ENCODE measurements around the gene ARMC12. TPM values are rescaled to one million over a fixed set of nuclear protein-coding genes. Genes with fewer than 3 reads are reported as not detected.

ARMC12 gene
- polyA plus RNA-seq, 6 donors from 2014 or later, result 0.30 to 2.2 (median 0.77) TPM; not detected in 2

- Mint-ChIP-seq H3K27ac (no peak overlapping the region), H3K4me1 (no peaks in the 10 kb centered on the region), H3K36me3 (no peaks in the 10 kb centered on the region), H3K4me3 (no peak overlapping the region), H3K9me3 (no peaks in the 10 kb centered on the region), H3K27me3 (peaks cover 18 to 24% (median 20%) of the 10 kb centered on the region in 3 donors)
- DNase-seq, result no peak
- ATAC-seq (ENCODE audit: low read depth in 2 of 2), result no peak
Observed at GRCh38 chr6:35795453-35796071, 58.7 kb downstream of the ARMC12 start.

DNA sequence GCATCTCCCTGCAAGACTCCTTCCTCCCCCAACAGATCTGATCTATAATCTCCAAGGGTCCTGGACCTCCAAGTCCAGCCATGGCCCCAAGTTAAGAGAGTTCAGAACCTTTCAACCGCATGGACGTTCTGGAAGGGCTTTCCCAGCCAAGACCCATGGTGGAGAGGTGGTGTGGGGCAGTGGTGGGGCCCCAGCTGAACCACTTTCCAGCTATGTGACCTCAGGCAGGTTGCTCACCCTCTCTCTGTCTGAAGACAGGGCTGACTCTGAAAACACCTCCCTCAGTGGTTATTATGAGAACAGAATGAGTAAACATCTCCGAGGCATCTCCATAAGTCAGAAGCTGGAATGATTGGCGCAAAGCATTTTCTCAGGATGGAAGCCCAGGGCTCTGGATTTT, 59.4 kb downstream of the ARMC12 start:
- Mint-ChIP-seq H3K4me1 (no peaks in the 10 kb centered on the region), H3K27ac (no peak overlapping the region), H3K36me3 (no peaks in the 10 kb centered on the region), H3K9me3 (no peaks in the 10 kb centered on the region), H3K4me3 (no peak overlapping the region), H3K27me3 (peaks cover 18 to 22% (median 19%) of the 10 kb centered on the region in 3 donors)
- no peak for DNase-seq
- no peak for ATAC-seq (ENCODE audit: low read depth in 2 of 2)

DNA sequence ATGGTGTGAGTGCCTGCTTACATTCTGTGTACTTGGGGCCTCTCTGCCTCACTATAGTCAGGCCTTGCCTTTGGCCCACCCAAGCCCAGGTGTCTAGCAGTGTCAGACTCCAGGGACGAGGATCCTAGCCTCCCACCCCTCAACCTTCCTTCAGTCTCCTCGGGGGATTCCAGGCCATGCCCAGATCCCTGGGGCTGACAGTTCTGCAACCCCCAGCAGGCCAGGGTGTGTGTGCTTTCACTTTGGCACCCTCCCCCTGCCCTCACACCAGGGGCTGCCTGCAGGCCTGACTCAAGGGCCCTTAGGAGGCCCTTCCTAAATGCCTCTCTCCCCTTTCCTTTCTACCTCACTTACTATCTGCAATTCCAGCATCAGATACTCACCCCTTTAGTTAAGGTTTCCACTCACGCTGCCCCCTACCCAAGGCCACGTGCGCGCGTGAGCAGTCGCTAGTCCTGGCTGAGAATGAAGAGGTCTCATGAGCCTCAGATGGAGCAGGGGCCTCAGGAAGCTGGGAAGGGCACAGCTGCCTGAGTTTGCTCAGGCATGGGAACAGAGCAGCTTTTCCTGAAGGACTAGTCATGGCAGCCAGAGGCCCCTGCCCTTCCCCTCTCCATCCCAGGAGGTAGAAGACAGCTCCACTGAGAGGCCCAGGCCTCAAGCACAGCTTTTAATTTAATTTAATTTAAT, 61.1 kb downstream of the ARMC12 start:
- H3K36me3 Mint-ChIP-seq, result no peaks in the 10 kb centered on the region
- no peak overlapping the region for H3K4me3 Mint-ChIP-seq
- H3K27ac Mint-ChIP-seq, result no peak overlapping the region
- peaks cover 16 to 18% (median 18%) of the 10 kb centered on the region in 3 donors for H3K27me3 Mint-ChIP-seq
- no peak for DNase-seq
- no peak for ATAC-seq (ENCODE audit: low read depth in 2 of 2)
- no peaks in the 10 kb centered on the region for H3K4me1 Mint-ChIP-seq
- H3K9me3 Mint-ChIP-seq, result no peaks in the 10 kb centered on the region

Other genes with a start within 250 kb of the ARMC12 start
- under 1 TPM in 3 of 6 donors, not detected in 3; 0.14 to 0.47 (median 0.45) TPM for gene TEAD3, start 240.0 kb upstream of the ARMC12 start, polyA plus RNA-seq (ENCODE audit: low read depth in 6 of 6)
- gene TULP1, start 224.1 kb upstream of the ARMC12 start, polyA plus RNA-seq (ENCODE audit: low read depth in 6 of 6), result not detected
- gene FKBP5, start 48.1 kb upstream of the ARMC12 start, polyA plus RNA-seq (ENCODE audit: low read depth in 6 of 6), result 10 to 100 TPM in 3 of 6 donors, 1 to 10 TPM in 3; 6.7 to 80.8 (median 15.1) TPM
- not detected for gene CLPSL2, start 39.6 kb downstream of the ARMC12 start, polyA plus RNA-seq (ENCODE audit: low read depth in 6 of 6)
- gene CLPSL1, start 44.0 kb downstream of the ARMC12 start, polyA plus RNA-seq (ENCODE audit: low read depth in 6 of 6), result not detected
- gene CLPS, start 60.3 kb downstream of the ARMC12 start, polyA plus RNA-seq (ENCODE audit: low read depth in 6 of 6), result not detected
- not detected for gene LHFPL5, start 68.3 kb downstream of the ARMC12 start, polyA plus RNA-seq (ENCODE audit: low read depth in 6 of 6)
- gene SRPK1, start 184.1 kb downstream of the ARMC12 start, polyA plus RNA-seq (ENCODE audit: low read depth in 6 of 6), result 10 to 100 TPM; 25.4 to 43.8 (median 37.3) TPM

All from naive B cell (primary cell).